T follicular helper cell (primary cell): ENCODE results near the gene SCAF1.

Experiments used
- DNase-seq: peaks from one replicate; pipeline ENCODE4 v3.0.0-alpha.2; 2020; ENCODE audit warnings: low read depth

SCAF1 gene

DNA sequence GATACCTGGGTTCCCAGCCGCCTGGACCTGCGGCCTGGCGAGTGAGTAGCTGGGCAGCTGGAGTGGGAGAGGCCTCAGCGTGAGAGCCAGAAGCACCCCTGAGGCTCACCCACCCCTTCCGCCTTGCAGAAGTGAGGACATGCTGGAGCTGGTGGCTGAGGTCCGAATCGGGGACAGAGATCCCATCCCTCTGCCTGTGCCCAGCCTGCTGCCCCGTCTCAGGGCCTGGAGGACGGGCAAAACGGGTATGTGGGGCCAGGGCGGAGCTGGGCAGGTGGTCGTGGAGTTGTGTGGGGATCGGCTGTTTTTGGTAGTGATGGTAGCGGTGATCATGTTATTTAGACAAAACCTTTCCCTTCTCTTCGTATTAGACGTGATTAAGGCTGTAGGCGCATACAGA is 4.6 kb downstream of the SCAF1 start:
- DNase-seq = no peak

DNA sequence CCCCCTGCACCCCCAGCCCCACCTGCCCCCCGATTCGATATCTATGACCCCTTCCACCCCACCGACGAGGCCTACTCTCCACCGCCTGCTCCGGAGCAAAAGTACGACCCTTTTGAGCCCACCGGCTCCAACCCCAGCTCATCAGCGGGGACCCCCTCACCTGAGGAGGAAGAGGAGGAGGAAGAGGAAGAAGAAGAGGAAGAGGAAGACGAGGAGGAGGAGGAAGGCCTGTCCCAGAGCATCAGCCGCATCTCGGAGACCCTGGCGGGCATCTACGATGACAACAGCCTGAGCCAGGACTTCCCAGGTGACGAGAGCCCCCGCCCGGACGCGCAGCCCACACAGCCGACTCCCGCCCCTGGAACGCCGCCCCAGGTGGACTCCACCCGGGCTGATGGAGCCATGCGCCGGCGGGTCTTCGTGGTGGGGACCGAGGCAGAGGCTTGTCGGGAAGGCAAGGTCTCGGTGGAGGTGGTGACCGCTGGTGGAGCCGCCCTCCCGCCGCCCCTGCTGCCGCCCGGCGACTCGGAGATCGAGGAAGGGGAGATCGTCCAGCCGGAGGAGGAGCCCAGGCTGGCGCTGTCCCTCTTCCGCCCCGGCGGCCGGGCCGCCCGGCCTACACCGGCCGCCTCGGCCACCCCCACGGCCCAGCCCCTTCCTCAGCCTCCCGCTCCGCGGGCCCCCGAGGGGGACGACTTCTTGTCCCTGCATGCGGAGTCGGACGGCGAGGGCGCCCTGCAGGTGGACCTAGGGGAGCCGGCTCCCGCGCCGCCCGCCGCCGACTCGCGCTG is 9.2 kb downstream of the SCAF1 start:
- no peak for DNase-seq

DNA sequence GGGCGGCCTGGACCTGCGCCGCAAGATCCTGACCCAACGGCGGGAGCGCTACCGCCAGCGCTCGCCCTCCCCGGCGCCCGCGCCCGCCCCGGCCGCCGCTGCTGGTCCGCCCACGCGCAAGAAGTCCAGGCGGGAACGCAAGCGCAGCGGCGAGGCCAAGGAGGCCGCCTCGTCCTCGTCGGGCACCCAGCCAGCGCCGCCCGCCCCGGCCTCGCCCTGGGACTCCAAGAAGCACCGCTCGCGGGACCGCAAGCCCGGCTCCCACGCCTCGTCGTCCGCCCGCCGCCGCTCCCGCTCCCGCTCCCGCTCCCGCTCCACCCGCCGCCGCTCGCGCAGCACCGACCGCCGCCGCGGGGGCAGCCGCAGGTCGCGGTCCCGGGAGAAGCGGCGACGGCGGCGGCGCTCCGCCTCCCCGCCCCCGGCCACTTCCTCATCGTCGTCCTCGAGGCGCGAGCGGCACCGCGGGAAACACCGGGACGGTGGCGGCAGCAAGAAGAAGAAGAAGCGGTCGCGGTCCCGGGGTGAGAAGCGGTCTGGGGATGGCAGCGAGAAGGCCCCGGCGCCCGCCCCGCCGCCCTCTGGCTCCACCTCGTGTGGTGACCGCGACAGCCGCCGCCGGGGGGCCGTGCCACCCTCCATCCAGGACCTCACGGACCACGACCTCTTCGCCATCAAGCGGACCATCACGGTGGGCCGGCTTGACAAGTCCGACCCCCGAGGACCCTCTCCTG is 10.0 kb downstream of the SCAF1 start:
- DNase-seq = no peak

DNA sequence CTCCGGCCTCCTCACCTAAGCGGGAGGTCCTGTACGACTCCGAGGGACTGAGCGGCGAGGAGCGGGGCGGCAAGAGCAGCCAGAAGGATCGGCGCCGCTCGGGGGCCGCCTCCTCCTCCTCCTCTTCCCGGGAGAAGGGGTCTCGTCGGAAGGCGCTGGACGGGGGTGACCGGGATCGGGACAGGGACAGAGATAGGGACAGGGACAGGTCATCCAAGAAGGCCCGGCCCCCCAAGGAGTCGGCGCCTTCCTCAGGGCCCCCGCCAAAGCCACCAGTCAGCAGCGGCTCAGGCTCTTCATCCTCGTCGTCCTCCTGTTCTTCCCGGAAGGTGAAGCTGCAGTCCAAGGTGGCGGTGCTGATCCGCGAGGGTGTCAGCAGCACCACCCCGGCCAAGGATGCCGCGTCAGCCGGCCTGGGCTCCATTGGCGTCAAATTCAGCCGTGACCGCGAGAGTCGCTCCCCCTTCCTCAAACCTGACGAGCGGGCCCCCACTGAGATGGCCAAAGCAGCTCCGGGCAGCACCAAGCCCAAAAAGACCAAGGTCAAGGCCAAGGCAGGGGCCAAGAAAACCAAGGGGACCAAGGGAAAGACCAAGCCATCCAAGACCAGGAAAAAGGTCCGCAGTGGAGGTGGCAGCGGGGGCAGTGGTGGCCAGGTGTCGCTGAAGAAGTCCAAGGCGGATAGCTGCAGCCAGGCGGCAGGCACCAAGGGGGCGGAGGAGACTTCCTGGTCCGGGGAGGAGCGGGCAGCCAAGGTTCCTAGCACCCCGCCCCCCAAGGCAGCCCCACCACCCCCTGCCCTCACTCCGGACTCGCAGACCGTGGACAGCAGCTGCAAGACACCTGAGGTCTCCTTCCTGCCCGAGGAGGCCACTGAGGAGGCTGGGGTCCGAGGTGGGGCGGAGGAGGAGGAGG is 10.8 kb downstream of the SCAF1 start:
- DNase-seq = no peak

DNA sequence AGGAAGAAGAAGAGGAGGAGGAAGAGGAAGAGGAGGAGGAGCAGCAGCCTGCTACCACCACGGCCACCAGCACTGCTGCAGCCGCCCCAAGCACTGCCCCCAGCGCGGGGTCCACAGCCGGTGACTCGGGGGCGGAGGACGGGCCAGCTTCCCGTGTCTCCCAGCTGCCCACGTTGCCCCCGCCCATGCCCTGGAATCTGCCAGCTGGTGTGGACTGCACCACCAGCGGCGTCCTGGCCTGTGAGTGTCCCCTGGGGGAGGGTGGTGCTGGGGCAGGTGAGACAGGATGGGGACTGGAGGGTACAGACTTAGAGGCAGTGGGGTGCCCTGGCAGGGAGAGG is 11.4 kb downstream of the SCAF1 start:
- no peak for DNase-seq

DNA sequence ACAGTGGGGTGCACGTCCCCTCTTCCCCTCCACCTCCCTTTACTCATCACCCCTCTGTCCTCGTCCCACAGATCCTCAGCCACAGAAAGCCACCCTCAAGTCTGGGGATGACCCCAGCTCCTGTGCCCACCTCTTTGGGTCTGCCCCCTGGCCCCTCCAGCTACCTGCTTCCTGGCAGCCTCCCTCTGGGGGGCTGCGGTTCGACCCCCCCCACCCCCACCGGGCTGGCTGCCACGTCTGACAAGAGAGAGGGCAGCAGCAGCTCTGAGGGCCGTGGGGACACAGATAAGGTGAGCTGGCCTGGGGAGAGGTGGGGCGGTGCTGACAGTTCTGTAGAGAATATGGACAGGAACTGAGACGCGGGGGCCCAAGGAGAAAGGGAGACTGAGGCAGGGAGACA is 12.6 kb downstream of the SCAF1 start:
- DNase-seq = no peak

DNA sequence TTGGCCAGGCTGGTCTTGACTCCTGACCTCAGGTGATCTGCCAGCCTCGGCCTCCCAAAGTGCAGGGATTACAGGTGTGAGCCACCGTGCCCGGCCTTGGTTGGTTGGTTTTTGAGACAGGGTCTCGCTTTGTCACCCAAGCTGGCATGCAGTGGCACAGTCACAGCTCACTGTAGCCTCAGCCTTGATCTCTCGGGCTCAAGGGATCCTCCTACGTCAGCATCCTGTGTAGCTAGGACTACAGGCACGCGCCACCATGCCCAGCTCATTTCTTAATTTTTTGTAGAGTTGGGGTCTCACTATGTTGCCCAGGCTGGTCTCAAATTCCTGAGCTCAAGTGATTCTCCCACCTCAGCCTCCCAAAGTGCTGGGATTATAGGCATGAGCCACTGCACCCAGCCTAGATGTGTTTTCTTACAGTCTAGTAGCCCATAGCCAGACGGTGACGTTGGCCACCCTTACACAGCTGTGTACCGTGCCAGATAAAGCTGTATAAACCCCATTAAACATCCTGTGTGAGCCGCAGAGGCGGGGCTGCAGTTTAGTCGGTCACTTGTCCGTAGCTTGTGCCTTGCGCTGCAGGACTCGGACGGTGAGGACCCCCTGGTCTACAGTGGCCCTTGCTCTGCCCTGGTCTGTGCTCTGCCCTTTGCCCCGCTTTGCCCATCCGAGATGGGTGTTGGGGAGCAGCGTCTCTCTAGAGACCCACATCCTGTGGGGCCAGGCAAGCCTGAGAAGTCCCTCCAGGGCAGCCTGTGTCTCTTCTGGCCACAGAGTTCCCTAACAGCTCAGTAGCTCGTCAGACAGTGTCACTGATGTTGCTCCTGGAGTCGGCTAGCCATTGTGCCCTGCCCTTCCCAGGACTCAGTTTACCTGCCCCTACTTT is 13.8 kb downstream of the SCAF1 start:
- no peak for DNase-seq

DNA sequence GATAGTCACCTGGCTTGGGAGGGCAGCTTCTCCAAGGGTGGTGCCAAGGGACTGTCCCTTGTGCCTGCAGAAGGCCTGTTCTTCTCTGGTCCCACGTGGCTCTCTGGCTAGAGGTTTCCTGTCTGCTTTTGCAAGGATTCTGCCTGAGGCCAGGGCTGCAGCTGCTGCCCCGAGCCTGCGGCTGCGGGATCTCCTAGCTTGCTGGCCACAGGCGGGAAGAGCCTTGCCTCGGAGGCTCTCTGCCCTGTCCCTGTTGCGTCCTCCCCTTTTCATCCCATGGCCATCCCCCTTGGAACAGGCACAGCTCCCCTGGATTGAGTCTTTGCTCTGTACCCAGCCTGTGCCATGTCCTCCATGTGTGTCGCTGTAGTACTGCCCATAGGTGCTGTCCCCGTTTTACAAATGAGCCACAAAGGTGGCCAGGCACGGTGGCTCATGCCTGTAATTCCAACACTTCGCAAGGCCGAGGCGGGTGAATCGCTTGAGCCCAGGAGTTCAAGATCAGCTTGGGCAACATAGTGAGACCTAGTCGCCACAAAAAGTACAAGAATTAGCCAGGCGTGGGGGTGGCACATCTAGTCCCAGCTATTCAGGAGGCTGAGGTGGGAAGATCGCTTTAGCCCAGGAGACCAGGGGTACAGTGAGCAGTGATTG is 14.6 kb downstream of the SCAF1 start:
- DNase-seq = no peak

DNA sequence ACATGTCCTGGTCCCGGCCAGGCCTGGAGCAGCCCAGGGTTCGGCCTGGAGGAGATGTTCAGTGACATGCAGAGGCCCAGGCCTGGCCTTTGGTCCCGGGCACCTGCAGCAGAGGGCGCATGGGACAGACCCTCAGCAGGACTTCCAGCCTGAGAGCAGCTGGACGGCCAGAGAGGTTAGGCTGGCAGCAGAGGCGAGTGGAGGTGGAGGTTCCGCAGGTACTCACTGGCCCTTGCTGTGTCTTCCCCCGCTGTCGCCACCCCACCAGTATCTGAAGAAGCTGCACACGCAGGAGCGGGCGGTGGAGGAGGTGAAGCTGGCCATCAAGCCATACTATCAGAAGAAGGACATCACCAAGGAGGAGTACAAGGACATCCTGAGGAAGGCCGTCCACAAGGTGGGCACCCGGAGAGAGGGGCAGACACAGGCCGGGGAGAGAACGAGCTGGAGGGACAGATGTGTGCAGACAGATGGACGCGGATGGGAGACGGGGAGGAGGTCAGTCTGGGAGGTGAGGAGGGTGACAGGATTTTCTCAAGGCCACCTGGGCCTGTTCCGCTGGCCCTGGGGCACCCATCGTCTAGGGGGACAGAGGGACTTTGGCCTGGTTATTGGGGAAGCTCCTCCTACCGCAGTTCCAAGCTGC is 15.6 kb downstream of the SCAF1 start:
- DNase-seq = no peak

DNA sequence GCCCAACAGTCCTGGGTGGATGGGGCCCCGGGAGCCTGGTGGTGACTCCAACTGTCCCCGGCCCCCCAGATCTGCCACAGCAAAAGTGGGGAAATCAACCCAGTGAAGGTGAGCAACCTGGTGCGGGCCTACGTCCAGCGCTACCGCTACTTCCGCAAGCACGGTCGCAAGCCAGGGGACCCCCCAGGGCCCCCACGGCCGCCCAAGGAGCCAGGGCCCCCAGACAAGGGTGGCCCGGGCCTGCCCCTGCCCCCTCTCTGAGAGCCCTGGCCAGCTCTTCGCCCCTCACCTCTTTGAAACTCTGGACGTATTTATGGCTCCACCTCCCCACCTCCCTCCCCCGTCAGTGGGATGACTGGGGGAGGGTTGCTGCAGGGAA is 16.1 kb downstream of the SCAF1 start:
- no peak for DNase-seq

DNA sequence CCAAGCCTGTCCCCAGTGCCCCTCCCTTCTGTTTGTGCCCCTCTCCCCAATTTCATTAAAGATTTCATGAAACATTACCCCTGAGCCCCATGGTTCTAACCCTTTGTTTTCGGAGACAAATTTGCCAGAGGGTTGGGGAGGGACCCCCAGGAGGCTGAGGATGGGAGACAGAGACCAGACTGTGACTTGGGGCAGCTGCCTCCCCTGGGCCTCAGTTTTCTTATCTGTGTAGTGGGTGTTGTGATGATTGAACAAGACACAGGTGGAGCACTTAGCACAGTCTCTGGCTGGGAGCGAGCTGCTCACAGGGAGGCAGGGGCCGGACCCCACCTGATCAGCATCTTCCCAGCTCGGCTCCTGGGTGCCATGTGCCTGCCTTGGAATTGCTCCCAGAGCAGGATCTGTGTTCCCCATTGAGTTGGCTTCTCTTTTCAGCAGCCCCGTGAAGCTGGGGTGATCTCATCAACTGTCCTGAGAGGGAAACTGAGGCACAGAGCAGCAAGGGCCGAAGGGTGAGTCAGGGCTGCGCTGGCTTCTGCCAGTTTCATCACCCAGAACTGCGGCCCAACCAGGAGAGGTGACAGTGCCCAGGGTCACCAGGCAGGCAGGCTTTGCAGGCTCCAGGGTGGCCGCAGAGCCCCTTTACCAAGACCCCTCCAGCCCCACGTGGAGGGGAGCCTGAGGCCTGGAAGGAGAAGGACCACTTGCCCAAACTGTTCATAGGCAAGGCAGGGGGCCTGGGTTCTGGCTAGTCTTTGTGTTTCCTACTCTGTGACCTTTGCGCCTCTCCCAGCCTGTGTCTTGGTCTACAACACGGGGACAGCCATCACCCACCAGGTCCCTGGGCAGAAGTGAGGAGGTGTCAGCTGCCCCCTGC is 16.8 kb downstream of the SCAF1 start:
- no peak for DNase-seq

DNA sequence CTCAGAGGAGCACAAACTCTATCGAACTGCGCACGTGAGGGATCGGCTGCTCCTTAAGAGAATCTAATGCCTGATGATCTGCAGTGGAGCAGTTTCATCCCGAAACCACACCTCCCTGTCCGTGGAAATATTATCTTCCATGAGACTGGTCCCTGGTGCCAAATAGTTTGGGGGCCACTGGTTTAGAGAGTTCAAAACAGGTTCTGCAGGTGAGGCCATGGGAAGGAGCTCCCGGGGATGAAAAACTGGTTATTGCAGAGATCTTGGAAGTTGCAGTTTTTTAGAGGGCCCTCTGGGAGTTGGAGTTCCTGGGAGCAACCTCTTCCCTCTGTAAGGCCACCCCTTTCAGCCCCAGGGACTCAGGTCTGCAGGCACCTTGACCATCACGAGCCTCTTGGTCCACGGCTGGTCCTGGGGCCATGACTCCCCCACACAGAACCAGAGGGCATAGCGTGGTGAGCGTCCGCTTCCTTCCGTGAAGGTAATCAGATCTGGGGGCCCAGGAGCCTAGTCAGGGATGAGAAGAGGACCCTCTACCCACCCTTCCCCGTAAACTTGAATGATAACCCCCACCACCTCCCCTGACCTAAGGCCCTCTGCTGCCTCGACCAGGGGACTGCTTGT is 18.4 kb downstream of the SCAF1 start:
- no peak for DNase-seq

DNA sequence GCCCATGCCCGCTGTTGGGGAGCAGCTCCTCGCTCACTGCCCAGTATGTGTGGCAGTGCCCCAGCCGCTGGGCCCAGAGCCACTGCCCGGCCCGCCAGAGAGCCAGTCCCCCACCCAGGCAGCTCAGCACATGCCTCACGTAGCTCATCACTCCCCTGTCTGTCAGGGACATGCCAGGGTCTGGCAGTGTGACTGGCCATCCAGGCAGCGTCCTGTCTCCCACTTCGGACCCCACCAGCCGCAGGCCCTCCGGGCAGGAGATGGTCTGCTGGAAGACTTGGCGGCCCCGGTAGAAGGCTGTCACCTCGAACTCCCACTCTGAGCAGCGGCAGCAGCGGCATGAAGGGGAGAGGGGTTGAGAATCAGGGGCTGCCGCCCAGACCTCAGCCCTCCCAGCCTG is 20.0 kb downstream of the SCAF1 start:
- DNase-seq = no peak

DNA sequence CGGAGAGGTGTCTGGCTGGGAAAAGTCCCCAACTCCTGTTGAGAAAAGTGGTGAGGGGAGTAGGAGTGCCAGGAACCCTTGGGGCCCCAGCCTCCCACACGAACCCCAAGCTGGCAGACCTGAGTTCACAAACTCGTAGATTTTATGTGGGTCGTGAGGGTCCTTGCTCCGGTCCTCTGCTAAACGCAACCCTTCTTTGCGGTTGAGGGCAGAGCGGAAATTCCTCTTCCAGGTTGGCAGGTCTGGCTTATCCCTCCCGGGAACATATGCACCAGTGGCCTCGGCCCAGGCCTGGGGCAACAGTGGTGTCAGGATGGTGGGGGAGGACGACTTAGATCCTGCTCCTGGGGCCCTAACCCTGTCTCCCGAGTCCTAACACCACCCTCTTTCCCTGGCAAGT is 21.2 kb downstream of the SCAF1 start:
- DNase-seq = no peak

DNA sequence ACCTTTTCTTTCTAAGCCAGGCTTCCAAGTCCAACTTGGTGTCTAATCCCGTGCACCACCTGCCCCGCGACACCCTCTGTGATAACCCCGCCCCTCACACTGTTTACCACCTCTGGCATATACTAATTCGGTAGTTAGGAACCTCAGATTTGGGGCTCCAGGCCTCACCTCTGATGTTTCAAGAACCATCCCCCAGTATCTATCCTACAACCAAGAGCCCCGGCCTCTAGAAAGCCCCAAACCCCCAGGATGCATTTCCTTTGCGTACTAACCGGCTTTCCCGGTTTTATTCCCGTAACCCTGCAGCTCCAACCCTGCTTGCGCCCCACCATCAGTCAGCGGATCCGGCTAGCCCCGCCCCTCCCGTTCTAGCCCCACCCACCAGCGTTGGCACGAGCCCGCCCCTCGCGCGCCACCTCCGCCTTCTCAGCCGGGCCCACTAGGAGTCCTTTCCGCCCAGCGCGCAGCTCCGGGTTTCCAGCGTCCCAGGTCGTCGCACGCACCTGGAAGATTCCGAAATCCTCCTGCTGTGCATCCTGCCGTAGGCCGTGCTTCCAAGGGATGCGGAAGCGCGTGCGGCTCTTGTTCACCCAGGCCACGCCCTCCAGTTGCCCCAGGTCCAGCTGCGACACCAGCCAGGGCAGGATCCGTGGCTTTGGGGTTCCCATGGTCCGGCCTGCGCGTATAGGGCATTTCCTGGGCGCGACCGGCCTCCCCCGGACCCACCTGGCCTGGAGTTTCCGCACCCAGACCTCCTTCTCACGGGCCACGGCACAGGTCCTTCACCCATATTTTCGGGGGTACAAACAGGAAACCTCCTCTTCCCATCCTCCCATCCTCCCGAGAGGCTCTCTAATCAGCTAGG is 22.4 kb downstream of the SCAF1 start:
- peak; percentile 90 for DNase-seq

DNA sequence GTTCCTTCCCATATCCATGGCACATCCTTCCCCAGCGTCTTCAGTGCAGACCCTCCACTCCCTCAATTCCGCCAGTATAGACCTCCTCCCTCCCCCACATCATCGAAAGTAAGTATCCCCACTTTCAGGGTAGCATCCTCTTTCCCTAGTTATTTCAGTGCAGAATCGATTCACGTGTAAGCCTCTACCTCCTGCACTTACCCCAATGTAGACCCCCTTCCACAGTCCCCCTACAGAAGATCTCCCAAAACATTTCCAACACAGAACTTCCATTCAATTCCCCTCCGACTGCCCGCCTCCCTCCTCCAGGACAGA is 23.0 kb downstream of the SCAF1 start:
- DNase-seq = no peak

DNA sequence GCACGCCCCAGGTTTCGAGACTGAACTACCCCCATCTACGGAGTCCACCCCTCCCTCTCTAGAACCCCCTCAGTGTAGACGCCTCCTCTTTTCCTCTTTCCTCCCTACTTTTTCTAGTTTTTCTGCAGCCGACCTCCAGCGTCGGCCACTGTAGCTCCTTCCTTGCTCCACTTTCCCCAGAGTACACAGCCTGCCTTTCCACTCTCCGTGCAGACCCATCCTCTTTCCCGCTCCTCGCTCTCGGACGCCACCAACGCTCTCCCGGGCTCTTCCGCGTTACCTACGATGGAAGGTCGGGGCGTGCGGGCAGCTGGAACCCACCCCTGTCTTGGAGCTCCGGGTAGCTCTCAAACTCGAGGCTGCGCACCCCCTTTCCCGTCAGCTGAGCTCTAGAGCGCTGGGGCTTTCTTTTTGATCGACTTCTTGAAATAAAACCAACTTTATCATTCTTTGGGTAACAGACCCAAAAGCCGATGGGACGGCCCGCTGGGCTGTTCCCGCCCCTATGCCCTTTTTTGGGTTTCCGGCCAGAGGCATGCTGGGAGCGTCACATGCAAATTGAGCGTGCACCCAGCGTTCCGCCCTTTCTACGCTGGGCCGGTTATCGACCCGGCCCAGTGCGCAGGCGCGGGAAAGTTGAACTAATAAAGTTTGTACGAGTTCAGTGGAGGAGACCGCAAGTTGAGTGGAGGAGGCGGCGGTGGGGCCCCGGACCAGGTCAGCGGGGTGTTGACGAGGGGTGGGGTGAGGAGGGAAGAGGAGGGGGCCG is 23.5 kb downstream of the SCAF1 start, which contains the start of the genes BCL2L12 and IRF3:
BCL2L12 (plus strand) TSS at position 583 of the 769 bp plus-strand sequence. CDS start 760 bp downstream, outside the sequence.
IRF3 (minus strand) TSS at position 507 of the 769 bp plus-strand sequence. CDS start 1,019 bp downstream, outside the sequence.
- DNase-seq = peak; percentile 100
